ENCODE measurements around the gene DCAF7. TPM values are rescaled to one million over a fixed set of nuclear protein-coding genes. Genes with fewer than 3 reads are reported as not detected.

The DCAF7 gene
- total and polyA plus RNA-seq, 8 donors = 11.6 to 45.5 (median 17.4) TPM

DNA sequence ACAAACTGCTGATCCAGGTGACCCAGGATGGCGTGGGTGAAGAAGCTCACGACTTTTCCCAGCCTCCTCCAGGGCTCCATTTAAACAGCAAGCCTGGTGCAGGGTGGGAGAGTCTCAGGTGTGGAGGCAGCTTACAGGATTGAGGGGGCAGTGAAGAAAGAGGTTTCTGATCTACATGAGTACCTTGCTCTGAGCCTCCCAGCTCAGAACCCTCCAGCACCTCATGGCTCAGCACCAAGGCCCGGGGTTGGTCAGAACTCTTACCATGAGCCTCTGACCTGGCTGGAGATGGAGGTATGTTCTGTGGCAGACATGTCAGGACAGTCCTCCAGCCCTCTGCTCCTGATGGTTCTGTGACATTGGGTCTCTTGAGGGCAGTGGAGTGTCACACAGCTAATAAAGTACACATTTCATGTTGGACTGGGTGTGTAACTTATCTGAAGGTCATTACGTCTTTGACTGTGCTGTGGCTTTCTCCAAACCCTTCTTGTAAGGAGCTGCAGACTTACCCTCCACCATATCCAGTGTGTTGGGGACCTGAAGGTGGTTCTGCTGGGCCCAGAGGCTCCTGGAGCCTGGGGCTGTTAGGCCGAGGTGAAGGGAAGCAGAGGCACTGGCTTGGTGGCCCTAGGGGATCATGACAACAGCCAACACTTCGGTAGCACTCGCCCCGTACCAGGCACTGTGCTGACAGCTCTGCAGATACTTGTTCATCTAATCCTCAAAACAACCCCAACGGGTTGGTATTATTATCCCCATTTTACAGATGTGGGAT, 3.8 kb upstream of the DCAF7 start:
- H3K4me1 ChIP-seq = peaks cover 0 to 16% (median 11%) of the 10 kb centered on the region in 4 donors
- TF ChIP-seq POLR2A (IDR thresholded peaks at IDR 0.05) (no peak), POLR2AphosphoS5 (IDR thresholded peaks at IDR 0.05) (no peak), EP300 (IDR thresholded peaks at IDR 0.05) (no peak)
- TF ChIP-seq, protein P1, sequence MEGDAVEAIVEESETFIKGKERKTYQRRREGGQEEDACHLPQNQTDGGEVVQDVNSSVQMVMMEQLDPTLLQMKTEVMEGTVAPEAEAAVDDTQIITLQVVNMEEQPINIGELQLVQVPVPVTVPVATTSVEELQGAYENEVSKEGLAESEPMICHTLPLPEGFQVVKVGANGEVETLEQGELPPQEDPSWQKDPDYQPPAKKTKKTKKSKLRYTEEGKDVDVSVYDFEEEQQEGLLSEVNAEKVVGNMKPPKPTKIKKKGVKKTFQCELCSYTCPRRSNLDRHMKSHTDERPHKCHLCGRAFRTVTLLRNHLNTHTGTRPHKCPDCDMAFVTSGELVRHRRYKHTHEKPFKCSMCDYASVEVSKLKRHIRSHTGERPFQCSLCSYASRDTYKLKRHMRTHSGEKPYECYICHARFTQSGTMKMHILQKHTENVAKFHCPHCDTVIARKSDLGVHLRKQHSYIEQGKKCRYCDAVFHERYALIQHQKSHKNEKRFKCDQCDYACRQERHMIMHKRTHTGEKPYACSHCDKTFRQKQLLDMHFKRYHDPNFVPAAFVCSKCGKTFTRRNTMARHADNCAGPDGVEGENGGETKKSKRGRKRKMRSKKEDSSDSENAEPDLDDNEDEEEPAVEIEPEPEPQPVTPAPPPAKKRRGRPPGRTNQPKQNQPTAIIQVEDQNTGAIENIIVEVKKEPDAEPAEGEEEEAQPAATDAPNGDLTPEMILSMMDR (IDR thresholded peaks at IDR 0.05) = no peak
- peak in 1 of 2 donors; percentile 25 for DNase-seq
- peaks cover 0 to 6% (median 0%) of the 10 kb centered on the region in 3 donors for H3K27me3 ChIP-seq
- no peaks in the 10 kb centered on the region for H3K36me3 ChIP-seq
- intact Hi-C loops (cut with DNase I; ENCODE audit: low total_unique reads) = no loop called here
- no peaks in the 10 kb centered on the region for H3K9me3 ChIP-seq
- H3K4me3 ChIP-seq = no peak overlapping the region
- no peak overlapping the region for H3K27ac ChIP-seq
- 80 to 89% (median 85%) methylated on average over 8 to 9 of the region's 9 CpGs for WGBS, 5 donors

DNA sequence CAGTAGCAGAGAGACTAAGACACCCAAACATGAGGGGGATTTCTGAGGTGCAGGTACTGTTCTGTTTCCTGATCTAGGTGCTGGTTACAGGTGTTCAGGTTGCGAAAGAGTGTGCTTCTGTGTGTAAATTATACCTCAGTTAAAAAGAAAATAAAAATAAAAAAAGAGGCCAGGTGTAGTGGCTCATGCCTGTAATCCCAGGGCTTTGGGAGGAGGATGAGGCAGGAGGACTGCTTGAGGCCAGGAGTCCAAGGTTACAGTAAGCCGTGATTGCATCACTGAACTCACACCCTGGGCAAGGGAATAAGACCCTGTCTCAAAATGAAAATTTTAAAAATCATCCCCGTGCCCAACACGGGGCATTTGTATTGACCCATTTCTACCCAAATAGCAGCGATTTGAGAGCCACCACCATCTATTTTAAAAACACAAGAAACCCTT, 3.2 kb upstream of the DCAF7 start:
- Histone ChIP-seq H3K9me3 (no peaks in the 10 kb centered on the region), H3K4me1 (peaks cover 4 to 22% (median 16%) of the 10 kb centered on the region in 4 donors), H3K36me3 (no peaks in the 10 kb centered on the region), H3K27ac (no peak overlapping the region), H3K4me3 (no peak overlapping the region), H3K27me3 (peaks cover 0 to under 1% (median 0%) of the 10 kb centered on the region in 3 donors)
- no peak for DNase-seq
- TF ChIP-seq POLR2AphosphoS5 (IDR thresholded peaks at IDR 0.05) (no peak), POLR2A (IDR thresholded peaks at IDR 0.05) (no peak), EP300 (IDR thresholded peaks at IDR 0.05) (no peak)
- TF ChIP-seq, protein P1 (IDR thresholded peaks at IDR 0.05) = no peak
- intact Hi-C loops (cut with DNase I; ENCODE audit: low total_unique reads) = no loop called here
- 64 to 74% (median 69%) methylated on average over 4 to 5 of the region's 5 CpGs for WGBS, 5 donors

DNA sequence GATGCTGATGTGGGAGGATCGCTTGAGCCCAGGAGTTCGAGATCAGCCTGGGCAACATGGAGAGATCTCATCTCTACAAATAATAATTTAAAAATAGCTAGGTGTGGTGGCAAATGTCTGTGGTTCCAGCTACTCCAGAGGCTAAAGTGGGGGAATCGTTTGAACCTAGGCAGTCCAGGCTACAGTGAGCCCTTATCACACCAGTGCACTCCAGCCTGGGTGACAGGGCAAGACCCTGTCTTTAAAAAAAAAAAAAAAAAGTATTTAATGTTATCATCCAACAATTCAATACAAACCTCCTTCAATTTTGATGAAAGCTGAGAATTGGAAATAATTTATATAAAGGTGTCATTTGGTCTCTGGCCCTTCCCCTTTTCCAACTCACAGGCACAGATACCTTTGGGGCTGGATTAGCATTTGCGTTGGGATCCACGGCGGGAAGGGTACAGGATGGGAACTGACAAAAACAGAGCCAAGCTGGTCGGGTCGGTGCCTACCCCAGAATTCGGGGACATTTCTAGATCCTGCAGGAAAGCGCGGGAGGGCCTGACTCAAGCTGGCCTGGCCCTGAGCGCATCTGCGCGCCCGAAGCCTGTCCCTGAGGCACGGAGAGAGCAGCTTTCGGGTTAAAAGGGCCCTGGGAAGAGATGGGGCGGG, 860 bp upstream of the DCAF7 start:
- peak overlapping the region; percentile 88 to 97 (median 94) for H3K4me3 ChIP-seq
- H3K27me3 ChIP-seq = no peaks in the 10 kb centered on the region
- H3K27ac ChIP-seq = peak overlapping the region; percentile 83 to 95 (median 92)
- intact Hi-C loops (cut with DNase I; ENCODE audit: low total_unique reads) = no loop called here
- no peak for TF ChIP-seq EP300 (IDR thresholded peaks at IDR 0.05)
- TF ChIP-seq, protein P1 (IDR thresholded peaks at IDR 0.05) = no peak
- no peak for TF ChIP-seq POLR2AphosphoS5 (IDR thresholded peaks at IDR 0.05)
- TF ChIP-seq POLR2A (IDR thresholded peaks at IDR 0.05) = no peak
- H3K36me3 ChIP-seq = no peaks in the 10 kb centered on the region
- no peaks in the 10 kb centered on the region for H3K9me3 ChIP-seq
- DNase-seq = peak in 1 of 2 donors; percentile 4
- peaks cover 23 to 44% (median 38%) of the 10 kb centered on the region in 4 donors for H3K4me1 ChIP-seq
- 15 to 18% (median 17%) methylated on average over 18 of the region's 18 CpGs for WGBS, 5 donors

DNA sequence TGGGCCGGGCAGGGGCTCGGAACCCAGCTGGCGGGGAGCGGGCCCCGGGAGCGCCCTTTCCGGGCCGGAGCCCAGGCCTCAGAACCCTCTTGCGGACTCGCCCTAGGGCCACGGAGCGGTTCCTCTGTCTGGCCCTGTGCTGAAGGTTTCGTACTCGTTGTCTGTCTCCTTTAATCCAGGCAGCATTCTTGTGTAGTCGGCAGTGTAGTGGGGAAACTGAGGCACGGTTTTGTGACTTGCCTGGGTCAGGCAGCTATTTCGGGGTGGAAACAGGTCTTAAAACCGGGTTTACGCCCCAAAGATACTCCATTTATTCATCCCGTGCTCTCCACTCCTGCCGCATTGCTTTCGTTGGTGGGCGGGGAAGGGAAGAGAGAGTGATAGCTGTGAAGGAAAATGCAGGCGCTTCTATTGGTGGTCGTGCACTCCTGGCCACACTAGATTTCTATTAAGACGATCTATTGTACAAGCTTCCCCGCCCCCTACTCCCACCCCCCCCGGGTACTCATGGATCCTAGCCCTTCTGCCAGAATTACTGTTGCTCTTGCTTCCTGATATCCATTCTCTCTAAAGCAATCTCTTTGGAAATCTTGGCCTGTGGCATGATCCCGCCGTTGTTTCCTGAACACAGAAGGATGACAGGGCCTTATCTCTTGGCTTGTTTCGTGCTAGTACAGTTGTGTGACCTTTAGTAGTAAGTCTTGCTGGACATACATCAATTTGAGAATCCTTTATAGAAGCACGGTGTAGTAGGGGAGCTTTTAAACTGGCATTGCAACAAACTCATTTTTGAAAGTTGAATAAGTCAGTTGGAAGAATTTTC, 751 bp downstream of the DCAF7 start:
- Histone ChIP-seq H3K4me1 (peaks cover 23 to 60% (median 46%) of the 10 kb centered on the region in 4 donors), H3K4me3 (peak overlapping the region; percentile 88 to 97 (median 94)), H3K27ac (peak overlapping the region; percentile 90 to 95 (median 92)), H3K9me3 (no peaks in the 10 kb centered on the region), H3K27me3 (no peaks in the 10 kb centered on the region), H3K36me3 (no peaks in the 10 kb centered on the region)
- DNase-seq = peak; percentile 19 to 72
- WGBS, 5 donors = 0 to 1% (median 0%) methylated on average over 28 to 32 of the region's 32 CpGs
- TF ChIP-seq POLR2A (IDR thresholded peaks at IDR 0.05) (no peak), POLR2AphosphoS5 (IDR thresholded peaks at IDR 0.05) (no peak), EP300 (IDR thresholded peaks at IDR 0.05) (no peak)
- TF ChIP-seq, protein P1 (IDR thresholded peaks at IDR 0.05) = no peak
- intact Hi-C loops (cut with DNase I; ENCODE audit: low total_unique reads) = no loop called here
